Measurements from ENCODE around the gene PNLDC1.
"Not testable (repeated sequence)": the region's sequence is repeated elsewhere in the genome, so short reads cannot be mapped to it uniquely, and the experiment has no call there.

The PNLDC1 gene

DNA sequence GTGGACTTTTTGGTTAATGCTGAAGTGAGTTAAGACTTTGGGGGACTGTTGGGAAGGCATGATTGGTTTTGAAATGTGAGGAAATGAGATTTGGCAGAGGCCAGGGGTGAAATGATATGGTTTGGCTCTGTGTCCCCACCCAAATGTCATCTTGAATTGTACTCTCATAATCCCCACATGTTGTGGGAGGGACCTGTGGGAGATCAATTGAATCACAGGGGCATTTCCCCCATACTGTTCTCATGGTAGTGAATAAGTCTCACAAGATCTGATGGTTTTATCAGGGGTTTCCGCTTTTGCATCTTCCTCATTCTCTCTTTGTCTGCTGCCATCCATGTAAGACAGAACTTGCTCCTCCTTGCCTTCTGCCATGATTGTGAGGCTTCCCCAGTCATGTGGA, 49.8 kb downstream of the PNLDC1 start:
- DNase-seq (ENCODE audit: low read depth in 2 of 2): not testable (repeated sequence)

- no peak for DNase-seq (ENCODE audit: low read depth in 2 of 2)
Observed at GRCh38 chr6:159852877-159853276, 52.8 kb downstream of the PNLDC1 start.

DNA sequence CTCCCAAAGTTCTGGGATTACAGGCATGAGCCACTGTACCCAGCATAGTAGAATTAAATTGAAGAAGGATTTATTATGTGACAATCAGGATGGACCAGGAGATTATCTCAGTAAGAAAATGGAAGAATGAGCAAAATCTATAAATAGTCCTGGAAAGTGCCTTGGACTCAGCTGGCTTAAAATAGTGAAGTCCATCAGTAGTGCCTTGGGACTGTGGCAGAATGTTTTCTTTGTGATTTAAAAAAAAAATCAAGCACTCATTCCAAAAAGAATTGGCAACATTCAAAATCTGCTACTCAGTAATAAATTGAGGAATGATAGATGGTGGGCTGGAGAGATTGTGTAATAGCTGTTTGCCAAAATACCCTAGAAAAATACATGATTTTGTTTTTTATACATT, 53.7 kb downstream of the PNLDC1 start:
- DNase-seq (ENCODE audit: low read depth in 2 of 2): no peak

DNA sequence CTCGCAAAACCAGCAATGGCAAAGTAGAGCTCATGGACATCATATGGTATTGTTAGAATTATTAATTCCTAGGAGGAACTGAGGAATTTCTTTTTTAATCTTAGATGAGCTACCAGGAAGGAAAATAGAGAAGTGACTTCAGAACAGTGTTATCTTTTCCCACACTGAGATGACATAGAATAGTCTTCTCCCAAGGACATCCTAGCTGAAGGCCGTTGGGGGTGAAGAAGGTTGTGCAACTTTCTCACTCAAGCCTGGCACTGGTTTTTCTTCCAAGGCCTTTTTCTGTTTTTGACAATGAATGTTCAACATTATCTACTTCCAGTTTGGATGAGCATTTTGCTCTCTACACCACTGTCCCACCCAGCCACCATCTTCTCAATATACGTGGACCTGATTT, 54.9 kb downstream of the PNLDC1 start:
- no peak for DNase-seq (ENCODE audit: low read depth in 2 of 2)

GRCh38 chr6:159858259-159858658, 58.2 kb downstream of the PNLDC1 start:
- DNase-seq (ENCODE audit: low read depth in 2 of 2): no peak

DNA sequence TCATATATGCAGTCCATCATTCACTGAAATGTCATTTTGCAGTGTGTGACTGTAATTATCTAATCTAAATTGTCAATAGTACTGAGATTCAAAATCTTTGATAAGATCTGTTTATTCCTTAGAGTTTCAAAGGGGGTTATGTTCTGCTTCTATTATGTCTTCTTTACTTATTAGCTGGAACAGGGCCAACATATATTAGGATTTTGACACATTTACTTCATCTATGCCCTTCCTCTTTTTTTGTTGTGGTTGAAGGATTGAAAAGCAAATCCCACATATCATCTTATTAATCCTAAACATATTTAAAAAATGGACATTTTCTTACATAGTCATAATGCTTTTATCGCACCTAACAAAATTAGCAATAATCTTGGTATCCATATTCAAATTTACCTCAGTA, 60.4 kb downstream of the PNLDC1 start:
- DNase-seq (ENCODE audit: low read depth in 2 of 2): no peak

DNA sequence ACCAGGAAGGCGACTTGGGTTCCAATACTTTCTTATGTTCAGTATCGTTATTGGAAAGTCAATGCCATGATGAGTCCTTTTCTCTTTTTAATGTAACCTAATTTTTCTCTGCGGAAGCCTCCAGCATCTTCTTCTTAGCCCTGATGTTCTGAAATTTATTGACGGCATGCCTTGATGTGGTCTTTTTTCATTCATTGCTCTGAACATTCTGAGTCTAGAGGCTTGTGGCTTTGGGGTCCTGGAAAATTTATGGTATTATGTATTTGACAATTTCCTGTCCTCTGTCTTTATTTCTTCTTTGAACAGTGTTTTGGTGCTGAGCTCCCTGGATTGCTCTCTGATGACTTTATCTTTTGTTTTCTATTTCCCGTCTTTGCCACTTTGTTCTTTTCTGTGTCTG, 62.0 kb downstream of the PNLDC1 start:
- DNase-seq (ENCODE audit: low read depth in 2 of 2): no peak

DNA sequence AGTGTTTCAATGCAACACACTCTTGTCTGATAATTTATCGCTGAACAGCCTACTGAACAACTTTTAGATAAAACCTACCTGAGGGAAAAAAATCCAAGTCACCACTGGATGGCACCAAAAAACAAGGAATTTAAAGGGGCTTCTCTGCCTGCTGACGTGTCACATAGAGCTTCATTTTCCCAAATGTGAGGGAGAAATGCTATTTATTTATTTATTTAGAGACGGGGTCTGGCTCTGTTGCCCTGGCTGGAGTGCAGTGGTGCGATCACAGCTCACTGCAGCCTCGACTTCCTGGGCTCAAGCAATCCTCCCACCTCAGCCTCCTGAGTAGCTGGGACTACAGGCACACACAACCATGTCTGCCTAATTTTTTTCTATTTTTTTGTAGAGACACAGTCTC, 63.3 kb downstream of the PNLDC1 start:
- DNase-seq (ENCODE audit: low read depth in 2 of 2): not testable (repeated sequence)

DNA sequence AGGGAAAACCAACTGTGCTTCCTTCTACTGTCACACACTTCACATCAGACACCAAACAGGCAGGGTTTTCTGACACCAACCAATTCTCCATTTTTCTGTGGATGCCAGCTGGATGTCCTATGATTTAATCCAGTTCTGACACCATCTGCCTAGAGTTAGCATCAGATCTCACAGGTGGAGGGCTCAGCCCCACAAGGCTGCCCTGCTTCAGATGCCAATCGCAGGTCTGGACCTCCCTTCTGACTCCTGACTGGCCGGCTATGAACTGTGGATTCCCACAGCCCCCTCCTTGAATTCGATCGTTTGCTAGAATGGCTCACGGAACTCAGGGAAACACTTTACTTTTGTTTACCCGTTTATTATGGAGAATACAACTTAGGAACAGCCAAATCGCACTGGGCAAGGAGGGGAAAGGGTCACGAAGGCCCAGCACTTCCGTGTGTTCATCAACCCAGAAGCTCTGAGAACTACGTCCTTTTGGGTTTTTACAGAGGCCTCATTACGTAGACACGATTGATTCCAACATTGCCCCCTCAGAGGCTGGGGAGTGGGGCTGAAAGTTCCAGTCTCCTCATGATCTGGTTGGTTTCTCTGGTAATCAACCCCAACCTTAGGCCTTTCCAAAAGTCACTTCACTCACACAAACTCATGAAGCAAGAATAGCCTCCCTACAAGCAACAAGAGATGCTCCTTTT, 65.3 kb downstream of the PNLDC1 start:
- DNase-seq (ENCODE audit: low read depth in 2 of 2): no peak

- DNase-seq (ENCODE audit: low read depth in 2 of 2): no peak
Observed at GRCh38 chr6:159866286-159867247, 66.5 kb downstream of the PNLDC1 start.
